ENCODE results near the gene C12orf75. TPM values are rescaled to one million over a fixed set of nuclear protein-coding genes. Genes with fewer than 3 reads are reported as not detected.

The C12orf75 gene
- total RNA-seq = 91.4 and 96.1 TPM in 2 replicates

- Mint-ChIP-seq H3K27ac (peak within 1 kb of the TSS; percentile 91), H3K36me3 (ENCODE audit: low read depth) (peaks cover 10% of the 10 kb centered on the region), H3K4me1 (peaks cover 72% of the 10 kb centered on the region), H3K27me3 (no peaks in the 10 kb centered on the region), H3K4me3 (peak within 1 kb of the TSS; percentile 82), H3K9me3 (no peaks in the 10 kb centered on the region)
- intact Hi-C loops (cut with micrococcal nuclease) = loop anchor here (2.0 to 5.0 kb wide), 6 partner anchors 53 to 1044 kb away; partner anchors contain the start of genes APPL2, CHST11, TCP11L2 and WASHC4
- DNase-seq = peak; percentile 98
Observed at GRCh38 chr12:105330283-105330930, at the start of gene C12orf75. C12orf75 (plus strand) TSS chr12:105330691; CDS start chr12:105330892, 201 bp downstream.

DNA sequence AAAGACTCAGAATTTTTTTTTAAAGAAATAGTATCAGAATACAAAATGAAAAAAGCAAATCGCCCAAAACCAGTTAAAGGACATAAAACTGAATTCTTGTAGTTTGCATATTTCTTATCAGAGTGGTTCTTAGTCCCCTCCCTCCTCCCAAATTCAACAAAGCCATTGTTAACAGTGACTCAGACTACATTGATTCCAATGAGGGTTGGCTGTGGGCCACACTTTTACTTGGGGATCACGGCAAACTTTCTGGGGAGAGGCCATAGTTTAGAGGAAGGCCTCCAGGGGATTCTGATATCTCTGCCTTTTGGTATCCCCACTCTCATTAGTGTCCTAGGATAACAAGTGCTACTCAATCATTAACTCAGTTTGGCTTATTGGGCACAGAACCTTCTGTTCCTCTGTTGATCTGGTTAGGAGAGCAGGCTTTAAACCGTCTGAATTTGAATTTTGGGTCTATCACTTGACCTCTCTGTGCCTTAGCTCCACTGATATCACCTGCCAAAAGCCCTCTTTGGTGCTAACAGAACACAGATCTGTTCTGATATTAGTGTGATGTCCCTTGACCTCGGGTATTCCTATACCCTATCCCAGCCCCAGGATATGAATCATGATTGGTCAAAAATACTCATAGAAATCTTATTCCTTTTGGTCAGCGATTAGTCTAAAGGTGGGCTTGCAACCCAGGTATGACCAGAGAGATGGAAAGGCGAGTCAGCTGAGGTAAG is 49.4 kb upstream of the C12orf75 start:
- H3K27me3 Mint-ChIP-seq = peaks cover 18% of the 10 kb centered on the region
- H3K27ac Mint-ChIP-seq = no peak overlapping the region
- H3K4me3 Mint-ChIP-seq = no peak overlapping the region
- intact Hi-C loops (cut with micrococcal nuclease) = no loop called here
- H3K9me3 Mint-ChIP-seq = peaks cover 3% of the 10 kb centered on the region
- peaks cover 4% of the 10 kb centered on the region for H3K4me1 Mint-ChIP-seq
- no peaks in the 10 kb centered on the region for H3K36me3 Mint-ChIP-seq (ENCODE audit: low read depth)
- no peak for DNase-seq

DNA sequence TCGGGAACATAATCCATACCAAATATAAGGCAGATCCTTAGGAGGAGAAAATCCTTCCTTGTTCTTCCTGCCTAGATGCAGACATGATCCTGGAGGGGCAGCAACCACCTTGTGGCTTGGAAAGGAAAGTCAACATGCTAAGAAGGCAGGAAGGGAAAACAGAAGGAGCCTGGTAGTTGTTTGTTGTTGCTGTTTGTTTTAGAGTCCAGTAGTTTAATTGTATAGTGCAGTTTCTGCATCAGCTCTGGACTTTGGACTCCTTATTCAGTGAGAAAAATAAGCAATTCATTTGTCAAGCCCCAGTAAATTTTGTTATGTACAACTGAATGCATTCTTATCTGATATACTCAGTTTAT is 48.8 kb upstream of the C12orf75 start:
- peaks cover 3% of the 10 kb centered on the region for H3K9me3 Mint-ChIP-seq
- peaks cover 19% of the 10 kb centered on the region for H3K27me3 Mint-ChIP-seq
- DNase-seq = no peak
- intact Hi-C loops (cut with micrococcal nuclease) = no loop called here
- H3K4me3 Mint-ChIP-seq = no peak overlapping the region
- no peaks in the 10 kb centered on the region for H3K36me3 Mint-ChIP-seq (ENCODE audit: low read depth)
- no peaks in the 10 kb centered on the region for H3K4me1 Mint-ChIP-seq
- no peak overlapping the region for H3K27ac Mint-ChIP-seq

GRCh38 chr12:105285378-105285777 is 45.1 kb upstream of the C12orf75 start:
- H3K27me3 Mint-ChIP-seq = peaks cover 19% of the 10 kb centered on the region
- no peak overlapping the region for H3K4me3 Mint-ChIP-seq
- peaks cover 3% of the 10 kb centered on the region for H3K9me3 Mint-ChIP-seq
- no peaks in the 10 kb centered on the region for H3K4me1 Mint-ChIP-seq
- no peak for DNase-seq
- no peaks in the 10 kb centered on the region for H3K36me3 Mint-ChIP-seq (ENCODE audit: low read depth)
- H3K27ac Mint-ChIP-seq = no peak overlapping the region
- intact Hi-C loops (cut with micrococcal nuclease) = no loop called here

DNA sequence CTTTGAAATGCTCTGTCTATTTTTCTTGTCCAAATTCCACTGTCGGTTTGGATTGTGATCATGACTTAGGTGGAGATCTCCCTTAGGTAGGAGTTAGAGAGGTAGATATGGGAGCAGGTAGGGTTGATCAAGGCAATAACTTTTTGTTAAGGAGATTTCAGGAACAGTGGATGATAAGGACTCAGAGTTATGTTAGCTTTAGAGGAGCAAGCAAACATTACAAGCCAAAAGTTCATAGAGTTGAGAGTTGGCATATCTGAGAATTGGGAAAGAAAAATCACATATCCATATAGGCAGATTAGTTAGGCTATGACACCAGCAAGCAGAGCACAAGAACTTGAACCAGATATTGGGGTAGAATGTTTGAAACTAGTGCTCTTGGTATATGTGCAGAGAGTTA is 43.1 kb upstream of the C12orf75 start:
- H3K4me1 Mint-ChIP-seq = no peaks in the 10 kb centered on the region
- intact Hi-C loops (cut with micrococcal nuclease) = no loop called here
- DNase-seq = no peak
- H3K9me3 Mint-ChIP-seq = peaks cover 3% of the 10 kb centered on the region
- no peak overlapping the region for H3K27ac Mint-ChIP-seq
- H3K4me3 Mint-ChIP-seq = no peak overlapping the region
- peaks cover 23% of the 10 kb centered on the region for H3K27me3 Mint-ChIP-seq
- no peaks in the 10 kb centered on the region for H3K36me3 Mint-ChIP-seq (ENCODE audit: low read depth)

- peaks cover 3% of the 10 kb centered on the region for H3K9me3 Mint-ChIP-seq
- no peaks in the 10 kb centered on the region for H3K36me3 Mint-ChIP-seq (ENCODE audit: low read depth)
- intact Hi-C loops (cut with micrococcal nuclease) = no loop called here
- no peak for DNase-seq
- no peak overlapping the region for H3K27ac Mint-ChIP-seq
- no peak overlapping the region for H3K4me3 Mint-ChIP-seq
- H3K4me1 Mint-ChIP-seq = no peaks in the 10 kb centered on the region
- H3K27me3 Mint-ChIP-seq = peaks cover 21% of the 10 kb centered on the region
Observed at GRCh38 chr12:105288311-105288996, 42.0 kb upstream of the C12orf75 start.

- Mint-ChIP-seq H3K4me1 (no peaks in the 10 kb centered on the region), H3K27ac (no peak overlapping the region), H3K36me3 (ENCODE audit: low read depth) (no peaks in the 10 kb centered on the region), H3K9me3 (peaks cover 3% of the 10 kb centered on the region), H3K4me3 (no peak overlapping the region), H3K27me3 (peaks cover 15% of the 10 kb centered on the region)
- intact Hi-C loops (cut with micrococcal nuclease) = no loop called here
- DNase-seq = no peak
Observed at GRCh38 chr12:105289114-105289904, 41.2 kb upstream of the C12orf75 start.

DNA sequence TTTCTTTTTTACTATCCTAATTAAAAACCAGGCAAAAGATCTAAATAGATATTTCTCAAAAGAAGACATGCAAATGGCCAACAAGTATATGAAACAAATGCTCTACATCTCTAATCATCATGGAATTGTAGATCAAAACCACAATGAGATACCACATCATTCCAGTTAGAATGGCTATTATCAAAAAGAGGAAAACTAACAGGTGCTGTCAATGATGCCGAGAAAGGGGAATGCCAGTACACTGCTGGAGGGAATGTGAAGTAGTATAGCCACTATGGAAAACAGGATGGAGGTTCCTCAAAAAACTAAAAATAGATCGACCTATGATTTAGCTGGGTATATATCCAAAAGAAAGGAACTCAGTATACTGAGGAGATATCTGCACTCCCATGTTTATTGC is 39.0 kb upstream of the C12orf75 start:
- no peaks in the 10 kb centered on the region for H3K36me3 Mint-ChIP-seq (ENCODE audit: low read depth)
- peaks cover 8% of the 10 kb centered on the region for H3K27me3 Mint-ChIP-seq
- H3K9me3 Mint-ChIP-seq = no peaks in the 10 kb centered on the region
- intact Hi-C loops (cut with micrococcal nuclease) = no loop called here
- no peak overlapping the region for H3K4me3 Mint-ChIP-seq
- no peaks in the 10 kb centered on the region for H3K4me1 Mint-ChIP-seq
- no peak overlapping the region for H3K27ac Mint-ChIP-seq
- DNase-seq = no peak

- Mint-ChIP-seq H3K36me3 (ENCODE audit: low read depth) (peaks cover 2% of the 10 kb centered on the region), H3K27me3 (peaks cover 8% of the 10 kb centered on the region), H3K9me3 (peaks cover 3% of the 10 kb centered on the region), H3K4me1 (no peaks in the 10 kb centered on the region), H3K4me3 (no peak overlapping the region), H3K27ac (no peak overlapping the region)
- no peak for DNase-seq
- intact Hi-C loops (cut with micrococcal nuclease) = no loop called here
Observed at GRCh38 chr12:105292705-105293104, 37.8 kb upstream of the C12orf75 start.

GRCh38 chr12:105293187-105293586 is 37.3 kb upstream of the C12orf75 start:
- Mint-ChIP-seq H3K4me3 (no peak overlapping the region), H3K4me1 (no peaks in the 10 kb centered on the region), H3K27me3 (peaks cover 8% of the 10 kb centered on the region), H3K9me3 (peaks cover 7% of the 10 kb centered on the region), H3K36me3 (ENCODE audit: low read depth) (peaks cover 5% of the 10 kb centered on the region), H3K27ac (no peak overlapping the region)
- DNase-seq = no peak
- intact Hi-C loops (cut with micrococcal nuclease) = no loop called here

DNA sequence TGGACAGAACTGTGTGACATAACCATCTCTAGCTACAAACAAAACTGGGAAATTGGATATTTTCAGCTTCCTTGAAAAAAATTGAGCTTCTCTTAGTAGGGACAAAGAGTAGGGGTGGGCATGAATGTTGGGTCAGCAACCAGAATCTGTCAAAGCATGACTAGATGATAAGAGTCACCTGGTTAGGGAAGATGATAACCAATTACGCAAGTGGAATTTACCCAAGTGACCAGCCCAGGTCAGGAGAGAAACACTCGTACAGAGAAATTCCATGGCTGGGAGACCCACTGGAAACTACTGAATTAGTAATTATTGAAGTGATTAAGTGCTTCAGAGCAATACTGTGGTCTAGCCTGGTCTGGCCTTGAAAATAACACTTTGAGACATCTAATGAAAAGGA is 36.3 kb upstream of the C12orf75 start:
- Mint-ChIP-seq H3K4me3 (no peak overlapping the region), H3K27me3 (peaks cover 8% of the 10 kb centered on the region), H3K4me1 (no peaks in the 10 kb centered on the region), H3K27ac (no peak overlapping the region), H3K36me3 (ENCODE audit: low read depth) (peaks cover 5% of the 10 kb centered on the region), H3K9me3 (peaks cover 11% of the 10 kb centered on the region)
- intact Hi-C loops (cut with micrococcal nuclease) = no loop called here
- no peak for DNase-seq

DNA sequence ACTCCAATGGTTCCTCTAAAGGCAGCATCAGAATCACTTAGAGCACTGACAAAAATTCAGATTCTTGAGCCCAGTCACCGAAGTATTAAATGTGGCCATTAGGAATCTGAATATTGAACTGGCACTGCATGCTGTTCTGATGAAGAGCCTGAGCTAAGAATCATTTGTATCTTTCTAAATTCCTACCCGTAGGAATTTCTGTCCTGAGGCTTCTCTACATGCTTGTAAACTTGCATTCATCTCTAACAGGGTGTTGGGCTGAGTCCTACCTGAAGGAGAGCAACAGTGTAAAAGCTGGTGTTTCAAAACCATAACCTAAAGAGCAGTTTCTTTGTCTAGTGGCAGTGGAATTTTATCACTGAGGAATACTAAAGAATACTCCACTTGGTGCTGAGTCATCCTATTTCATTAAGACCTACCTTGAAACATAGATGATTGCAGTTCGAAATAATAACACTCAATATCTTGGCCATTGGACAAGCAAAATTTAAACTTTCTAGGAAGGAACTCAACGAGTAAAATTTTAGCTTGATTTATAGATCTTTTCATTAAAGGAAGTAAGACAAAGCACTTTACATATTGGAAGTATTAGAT is 35.5 kb upstream of the C12orf75 start:
- no peak overlapping the region for H3K27ac Mint-ChIP-seq
- H3K36me3 Mint-ChIP-seq (ENCODE audit: low read depth) = peaks cover 7% of the 10 kb centered on the region
- H3K27me3 Mint-ChIP-seq = peaks cover 8% of the 10 kb centered on the region
- H3K4me1 Mint-ChIP-seq = no peaks in the 10 kb centered on the region
- H3K4me3 Mint-ChIP-seq = no peak overlapping the region
- intact Hi-C loops (cut with micrococcal nuclease) = no loop called here
- peaks cover 14% of the 10 kb centered on the region for H3K9me3 Mint-ChIP-seq
- no peak for DNase-seq

Measured in activated CD4-positive, alpha-beta T cell treated with anti-CD3 and anti-CD28 coated beads, Interleukin-2, amount 10 ng/mL, durations not matched to agents 24 days and 14 days (primary cell).